Inferior parietal cortex (tissue), 1 donor: ENCODE measurements around the gene LSM14A.
A peak's percentile ranks its signal among the peaks of the same experiment; 100 is the strongest.
"Not testable (repeated sequence)": the region's sequence is repeated elsewhere in the genome, so short reads cannot be mapped to it uniquely, and the experiment has no call there.

Experiments
- DNase-seq: peaks from one replicate; pipeline ENCODE4 v3.0.0-alpha.2; 2016; ENCODE audit errors: extremely low spot score

Gene LSM14A

DNA sequence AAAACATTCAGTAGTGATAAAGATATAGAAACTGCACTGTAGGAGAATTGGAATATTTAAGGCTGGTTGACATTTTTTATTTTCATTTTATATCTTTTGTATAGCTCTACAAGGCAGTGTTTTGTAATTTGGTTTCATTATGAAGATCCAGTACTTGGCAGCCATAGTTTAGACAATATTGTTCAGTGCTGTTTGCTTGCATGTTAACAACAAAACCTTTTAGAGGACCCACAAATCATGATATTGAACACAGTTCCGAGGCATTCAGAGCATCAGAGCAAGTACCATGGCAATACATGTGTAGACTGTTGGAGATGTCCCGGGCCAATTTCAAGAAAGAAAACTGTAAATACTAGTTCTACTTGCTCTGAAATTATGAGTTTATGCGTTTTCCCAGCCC is 56.5 kb downstream of the LSM14A start:
- DNase-seq, result no peak

DNA sequence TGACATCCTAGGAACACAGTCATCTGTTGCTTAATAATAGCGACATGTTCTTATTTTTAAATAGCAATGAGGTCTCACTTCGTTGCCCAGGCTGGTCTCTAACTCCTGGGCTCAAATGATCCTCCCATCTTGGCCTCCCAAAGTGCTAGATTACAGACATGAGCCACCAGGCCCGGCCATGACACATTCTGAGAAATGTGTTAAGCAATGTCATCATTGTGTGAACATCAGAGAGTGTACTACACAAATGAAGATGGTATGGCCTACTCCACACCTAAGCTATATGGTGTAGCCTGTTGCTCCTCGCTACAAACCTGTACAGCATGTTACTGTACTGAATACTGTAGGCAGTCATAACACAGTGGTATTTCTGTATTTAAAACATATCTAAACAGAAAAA is 57.4 kb downstream of the LSM14A start:
- DNase-seq, result no peak

DNA sequence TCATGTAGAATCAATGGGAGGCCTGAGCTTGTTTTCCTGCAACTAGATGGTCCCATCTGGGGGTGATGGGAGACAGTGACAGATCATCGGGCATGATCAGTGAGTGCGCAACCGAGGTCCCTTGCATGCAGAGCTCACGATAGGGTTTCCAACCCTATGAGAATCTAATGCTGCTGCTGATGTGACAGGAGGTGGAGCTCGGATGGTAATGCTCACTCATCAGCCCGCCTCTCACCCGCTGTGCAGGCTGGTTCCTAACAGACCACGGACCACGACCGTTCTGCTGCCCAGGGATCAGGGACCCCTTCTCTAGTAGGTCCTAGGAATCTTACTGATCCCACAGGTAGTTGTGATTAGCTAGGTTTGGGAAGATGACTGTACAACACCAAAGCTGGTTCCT is 58.5 kb downstream of the LSM14A start:
- no peak for DNase-seq

DNA sequence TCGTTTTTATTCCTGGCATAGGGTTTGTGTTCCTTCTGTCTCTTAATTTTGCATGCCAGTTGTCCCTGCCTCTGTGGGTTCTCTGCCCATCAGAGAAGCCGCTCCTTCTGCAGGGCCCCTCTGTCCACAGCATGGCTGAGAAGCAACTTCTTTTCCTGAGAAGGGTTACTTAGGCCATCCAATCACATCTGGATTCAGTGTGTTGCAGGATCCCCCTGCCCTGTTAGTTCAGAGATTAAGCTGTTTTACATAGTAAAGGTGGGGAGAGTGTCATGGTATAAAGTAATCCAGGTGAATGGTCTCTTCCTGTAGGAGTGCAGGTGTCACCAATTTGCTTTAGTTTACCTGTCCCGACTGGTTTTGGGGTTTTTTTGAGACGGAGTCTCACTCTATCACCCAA is 59.1 kb downstream of the LSM14A start:
- no peak for DNase-seq

DNA sequence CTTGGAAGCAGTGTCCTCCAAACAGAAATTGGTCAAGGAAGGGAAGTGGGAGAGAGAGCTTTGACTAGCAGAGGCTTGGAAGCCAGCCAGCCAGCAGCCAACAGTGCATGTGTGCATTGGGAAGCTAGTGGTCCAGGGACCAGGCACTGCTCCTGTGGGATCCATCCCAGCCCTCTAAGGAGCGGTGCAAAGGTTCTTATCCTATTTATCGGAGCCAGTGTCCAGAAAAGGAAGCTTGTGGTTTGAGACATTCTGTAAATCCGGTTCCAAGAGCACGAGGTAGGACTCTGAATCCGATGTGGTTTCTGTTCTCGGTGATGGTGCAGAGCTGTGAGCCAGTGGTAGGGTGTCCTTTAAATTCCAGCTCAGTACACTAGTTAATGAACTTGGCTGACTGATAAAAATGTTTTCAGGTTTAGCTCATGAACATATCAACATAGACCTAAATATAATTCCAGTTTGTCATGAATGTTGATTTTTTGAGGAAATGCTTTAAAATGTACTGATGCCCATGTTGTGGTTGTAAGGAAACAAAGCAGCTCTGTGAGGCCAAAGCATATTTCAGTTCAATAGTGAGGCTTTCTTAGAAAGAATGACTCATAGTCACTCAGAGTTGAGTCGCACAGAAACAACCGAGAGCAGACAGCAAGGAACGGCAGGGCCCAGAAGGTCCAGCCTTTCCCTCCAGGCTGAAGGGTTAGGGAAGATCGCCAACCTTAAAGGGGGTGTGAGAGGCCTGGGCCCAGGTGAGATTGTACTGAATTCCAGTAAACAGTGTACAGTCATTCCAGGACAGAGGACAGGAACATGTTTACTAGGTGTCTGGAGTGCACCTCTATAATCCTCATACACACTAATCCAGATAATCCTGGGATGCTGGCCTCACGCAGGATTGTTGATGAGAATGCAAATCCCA is 60.5 kb downstream of the LSM14A start:
- peak; percentile 60 for DNase-seq

DNA sequence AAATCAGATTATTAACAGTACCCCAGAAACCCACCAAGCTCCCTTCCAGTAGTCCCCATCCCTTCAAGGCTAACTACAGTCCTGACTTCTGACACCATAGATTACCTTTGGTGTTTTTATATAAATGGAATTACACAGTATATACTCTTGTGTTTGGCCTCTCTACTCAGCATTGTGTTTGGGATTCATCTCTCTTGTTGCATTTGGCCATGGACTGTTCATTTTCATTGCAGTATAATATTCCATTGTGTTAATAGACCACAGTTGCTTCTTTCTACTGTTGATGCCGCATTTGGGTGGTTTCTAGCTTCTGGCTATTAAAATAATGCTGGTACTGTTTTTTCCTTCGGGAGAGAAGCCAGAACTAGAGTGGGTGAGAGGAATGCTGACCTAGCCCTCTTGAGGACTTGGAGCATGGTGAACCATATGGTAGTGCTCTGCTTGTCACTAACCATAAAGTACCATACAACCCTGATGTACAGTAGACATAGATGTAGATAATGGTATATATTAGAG is 63.2 kb downstream of the LSM14A start:
- DNase-seq, result no peak

DNA sequence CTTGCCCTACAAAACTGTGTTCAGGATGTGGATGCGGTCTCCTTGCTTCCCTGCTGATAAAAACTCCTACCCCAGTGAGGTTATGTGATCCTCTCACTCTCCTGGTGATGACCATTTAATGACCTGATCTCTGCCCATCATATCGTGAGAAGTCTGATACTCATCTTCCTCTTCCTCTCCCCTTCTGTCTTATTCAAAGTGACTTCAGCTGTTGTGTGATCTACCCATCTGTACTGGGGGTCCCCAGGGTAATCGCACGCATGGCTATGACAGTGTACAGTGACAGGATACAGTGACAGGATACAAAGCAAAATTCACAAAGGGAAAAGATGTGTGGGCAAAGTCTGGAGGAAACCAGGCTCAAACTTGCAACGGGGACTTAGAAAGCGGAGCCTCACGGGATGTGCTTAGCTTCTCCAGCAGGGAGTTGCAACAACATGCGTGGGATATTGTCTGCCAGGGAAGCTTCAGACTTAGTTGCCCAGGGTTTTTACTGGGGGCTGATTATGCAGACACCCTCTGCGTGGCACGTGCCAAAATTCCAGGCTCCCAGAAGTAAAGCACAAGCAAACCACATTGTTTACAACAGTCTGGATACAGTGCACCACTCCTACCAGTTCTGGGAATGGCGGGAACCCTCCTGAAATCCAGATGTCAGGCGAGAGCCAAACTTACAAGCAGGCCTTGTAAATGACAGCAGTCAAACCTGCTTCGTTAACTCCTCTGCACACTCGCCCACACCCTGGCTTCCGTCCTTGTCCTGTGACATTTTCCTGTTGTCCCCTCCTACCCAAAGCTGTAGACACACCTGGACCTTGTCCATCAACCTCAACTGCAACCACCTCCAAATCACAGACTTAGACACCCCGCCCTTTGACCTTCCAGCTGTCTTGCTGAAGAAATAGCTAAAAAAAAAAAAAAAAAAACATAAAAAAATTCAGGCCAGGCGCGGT is 64.0 kb downstream of the LSM14A start:
- DNase-seq, result no peak

DNA sequence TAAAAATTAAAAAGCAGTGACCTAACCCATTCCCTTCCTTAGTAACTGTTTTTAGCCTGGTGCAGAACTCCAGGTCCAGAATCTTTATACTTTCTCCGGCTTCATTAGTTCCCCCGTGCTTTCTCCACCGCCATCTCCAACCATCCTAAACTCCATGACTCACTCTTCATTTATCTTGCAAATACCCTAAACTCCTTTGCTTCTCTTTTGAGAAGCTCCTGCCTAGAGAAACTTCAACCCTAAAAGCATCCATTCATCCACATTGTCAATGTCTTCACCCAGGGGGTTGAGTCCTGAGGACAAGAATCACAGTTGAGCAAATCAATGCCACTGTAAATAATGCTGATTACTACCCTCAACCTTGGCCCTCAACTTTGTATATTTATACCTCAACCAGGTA is 65.0 kb downstream of the LSM14A start:
- no peak for DNase-seq

DNA sequence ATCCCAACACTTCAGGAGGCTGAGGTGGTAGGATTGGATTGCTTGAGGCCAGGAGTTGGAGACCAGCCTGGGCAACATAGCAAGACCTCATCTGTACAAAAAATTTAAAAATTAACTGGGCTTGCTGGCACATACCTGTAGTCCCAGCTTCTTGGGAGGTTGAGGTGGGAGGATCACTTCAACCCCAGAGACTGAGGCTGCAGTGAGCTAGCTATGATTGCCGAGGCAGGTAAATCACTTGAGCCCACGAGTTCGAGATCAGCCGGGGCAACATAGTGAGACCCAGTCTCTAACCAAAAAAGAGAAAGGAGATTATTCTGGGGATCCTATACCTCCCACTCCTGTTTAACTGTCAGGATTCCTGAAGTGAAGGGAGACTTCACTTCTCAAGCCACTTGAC is 65.6 kb downstream of the LSM14A start:
- DNase-seq, result no peak

DNA sequence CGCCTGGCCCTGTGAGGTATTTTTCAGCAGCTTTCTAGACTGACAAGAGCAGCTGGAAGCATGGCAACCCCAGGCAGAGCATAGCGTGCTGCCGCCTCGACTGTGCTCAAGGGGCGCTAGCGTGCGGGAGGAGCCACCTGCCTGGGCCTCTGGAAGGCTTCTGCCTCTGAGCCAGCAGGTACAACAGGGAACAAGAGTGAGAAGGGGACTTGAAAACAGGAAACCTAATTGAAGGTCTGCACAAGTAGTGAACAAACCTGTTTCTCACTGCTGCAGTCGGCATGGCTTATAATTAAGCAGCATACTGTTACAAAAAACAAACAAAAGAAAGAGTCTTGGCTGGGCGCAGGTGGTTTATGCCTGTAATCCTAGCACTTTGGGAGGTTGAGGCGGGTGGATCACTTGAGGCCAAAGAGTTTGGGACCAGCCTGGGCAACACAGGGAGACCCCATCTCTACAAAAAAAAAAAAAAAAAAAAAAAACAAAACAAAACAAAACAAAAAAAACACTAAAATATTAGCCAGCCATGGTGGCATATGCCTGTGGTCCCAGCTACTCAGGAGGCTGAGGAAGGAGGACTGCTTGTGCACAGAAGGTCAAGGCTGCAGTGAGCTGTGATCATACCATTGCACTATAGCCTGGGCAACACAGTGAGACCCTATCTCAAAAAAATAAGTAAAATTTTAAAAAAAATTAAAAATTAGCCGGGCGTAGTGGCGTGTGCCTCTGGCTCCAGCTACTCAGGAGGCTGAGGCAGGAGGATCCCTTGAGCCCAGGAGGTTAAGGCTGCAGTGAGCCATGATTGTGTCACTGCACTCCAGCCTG is 69.4 kb downstream of the LSM14A start:
- DNase-seq, result no peak

DNA sequence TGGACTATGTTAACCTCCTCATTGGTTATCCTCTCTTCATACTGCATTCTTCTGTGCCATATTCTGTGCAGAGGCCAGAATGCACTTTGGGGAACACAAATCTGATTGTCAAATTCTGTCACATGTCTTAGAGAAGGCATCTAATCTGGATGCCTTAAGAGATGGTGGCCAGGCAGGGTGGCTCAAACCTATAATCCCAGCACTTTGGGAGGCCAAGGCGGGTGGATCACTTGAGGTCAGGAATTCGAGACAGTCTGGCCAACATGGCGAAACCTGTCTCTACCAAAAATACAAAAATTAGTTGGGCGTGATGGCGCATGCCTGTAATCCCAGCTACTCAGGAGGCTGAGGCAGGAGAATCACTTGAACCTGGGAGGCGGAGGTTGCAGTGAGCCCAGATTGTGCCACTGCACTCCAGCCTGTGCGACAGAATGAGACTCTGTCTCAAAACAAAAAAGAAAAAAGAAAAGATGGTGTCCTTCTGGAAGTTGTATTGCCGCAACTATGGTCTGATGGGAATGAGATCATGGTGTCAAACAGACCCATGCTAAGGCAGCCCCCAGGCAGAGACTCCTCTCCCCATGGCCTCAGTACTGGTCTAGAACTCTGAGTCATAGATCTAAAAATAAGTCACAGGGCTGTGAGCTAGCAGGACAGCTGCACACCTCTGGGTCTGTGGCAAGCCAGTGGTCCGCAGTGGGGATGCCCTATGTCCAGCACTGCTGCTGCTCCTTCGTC is 71.0 kb downstream of the LSM14A start:
- not testable (repeated sequence) for DNase-seq

DNA sequence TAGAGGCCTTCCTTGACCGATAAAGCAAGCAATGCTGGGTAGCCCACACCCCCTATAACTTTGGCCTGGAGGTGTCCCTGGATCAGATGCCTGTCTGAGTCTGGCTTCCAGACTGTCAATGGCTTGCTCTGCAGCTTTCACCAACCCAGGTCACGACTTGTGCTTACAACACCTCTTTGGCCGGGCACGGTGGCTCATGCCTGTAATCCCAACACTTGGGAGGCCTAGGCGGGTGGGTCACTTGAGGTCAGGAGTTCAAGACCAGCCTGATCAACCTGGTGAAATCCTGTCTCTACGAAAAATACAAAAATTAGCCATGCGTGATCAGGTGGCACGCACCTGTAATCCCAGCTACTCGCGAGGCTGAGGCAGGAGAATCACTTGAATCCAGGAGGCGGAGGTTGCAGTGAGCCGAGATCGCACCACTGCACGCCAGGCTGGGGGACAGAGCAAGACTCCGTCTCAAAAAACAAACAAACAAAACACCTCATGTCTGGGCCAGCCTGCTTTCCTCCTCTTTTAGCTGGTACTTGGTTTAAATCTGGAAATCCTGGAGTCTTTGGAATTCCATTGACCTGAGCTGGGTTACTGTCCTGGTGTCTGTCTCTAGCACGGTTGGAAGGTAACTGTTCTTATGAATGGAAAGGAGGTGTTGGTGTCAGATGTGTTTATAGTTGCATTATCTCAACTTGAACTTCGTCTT is 71.7 kb downstream of the LSM14A start:
- DNase-seq, result no peak

DNA sequence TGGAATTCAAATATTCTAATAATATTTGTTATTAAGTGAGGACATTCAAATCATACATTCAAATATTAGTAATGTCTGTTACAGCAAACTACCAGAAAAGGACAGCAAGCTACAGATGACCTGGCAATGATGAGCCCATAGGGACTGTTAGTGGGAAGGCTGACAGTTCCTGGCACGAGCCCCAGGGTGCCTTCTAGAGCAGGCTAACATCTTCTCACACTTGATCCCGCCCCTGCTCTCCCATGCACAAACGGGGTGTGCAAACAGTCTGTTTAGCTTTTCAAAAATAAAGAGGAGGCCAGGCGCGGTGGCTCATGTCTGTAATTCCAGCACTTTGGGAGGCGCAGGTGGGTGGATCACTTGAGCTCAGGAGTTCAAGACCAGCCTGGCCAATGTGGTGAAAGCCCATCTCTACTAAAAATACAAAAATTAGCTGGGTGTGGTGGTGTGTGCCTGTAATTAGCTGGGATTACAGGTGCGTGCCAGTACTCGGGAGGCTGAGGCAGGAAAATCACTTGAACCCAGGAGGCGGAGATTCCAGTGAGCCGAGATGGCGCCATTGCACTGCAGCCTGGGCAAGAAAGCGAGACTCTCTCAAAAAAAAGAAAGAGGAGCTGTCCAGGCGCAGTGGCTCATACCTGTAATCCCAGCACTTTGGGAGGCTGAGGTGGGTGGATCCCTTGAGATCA is 72.5 kb downstream of the LSM14A start:
- no peak for DNase-seq

DNA sequence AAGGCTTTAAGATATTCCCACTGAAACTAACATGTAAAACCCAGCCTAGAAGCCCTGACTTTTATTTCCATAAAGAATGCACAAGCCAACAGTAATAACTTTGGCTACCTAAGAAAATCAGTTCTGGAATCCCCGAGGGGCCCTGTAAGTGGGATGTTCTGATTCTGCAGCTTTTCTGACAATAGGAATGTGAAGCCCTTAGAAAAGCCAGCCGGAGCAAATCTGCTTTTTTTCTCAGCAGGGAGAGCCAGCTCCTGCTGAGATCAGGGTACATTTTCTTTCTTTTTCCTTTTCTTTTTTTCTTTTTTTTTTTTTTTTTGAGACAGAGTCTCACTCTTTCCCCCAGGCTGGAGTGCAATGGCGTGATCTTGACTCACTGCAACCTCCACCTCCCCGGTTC is 74.0 kb downstream of the LSM14A start:
- DNase-seq, result no peak

DNA sequence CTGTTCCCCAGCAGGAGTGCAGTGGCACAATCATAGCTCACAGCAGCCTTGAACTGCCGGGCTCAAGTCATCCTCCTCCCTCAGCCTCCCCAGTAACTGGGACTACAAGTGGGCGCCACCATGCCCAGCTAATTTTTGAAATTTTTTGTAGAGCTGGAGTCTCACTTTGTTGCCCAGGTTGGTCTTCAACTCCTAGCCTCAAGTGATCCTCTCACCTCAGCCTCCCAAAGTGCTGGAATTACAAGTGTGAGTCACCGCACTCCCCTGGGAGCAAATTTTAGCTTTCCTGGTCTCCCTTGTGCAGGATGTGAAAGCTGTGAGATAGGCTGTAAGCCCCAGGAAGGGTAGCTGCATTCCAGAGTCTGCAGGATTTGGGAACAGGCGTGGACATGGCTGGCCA is 76.6 kb downstream of the LSM14A start:
- no peak for DNase-seq

DNA sequence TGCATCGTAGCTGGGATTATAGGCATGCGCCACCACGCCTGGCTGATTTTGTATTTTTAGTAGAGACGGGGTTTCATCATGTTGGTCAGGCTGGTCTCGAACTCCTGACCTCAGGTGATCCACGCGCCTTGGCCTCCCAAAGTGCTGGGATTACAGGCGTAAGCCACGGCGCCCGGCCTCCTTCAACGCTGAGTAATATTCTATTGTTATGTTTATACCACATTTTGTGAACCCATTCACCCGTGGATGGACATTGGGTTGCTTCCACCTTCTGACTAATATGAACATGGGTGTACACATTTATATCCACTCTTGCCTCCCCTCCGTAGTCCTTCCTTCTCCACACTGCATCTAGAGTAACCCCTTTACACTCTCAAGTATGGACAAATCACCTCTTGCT is 80.9 kb downstream of the LSM14A start:
- DNase-seq, result not testable (repeated sequence)

DNA sequence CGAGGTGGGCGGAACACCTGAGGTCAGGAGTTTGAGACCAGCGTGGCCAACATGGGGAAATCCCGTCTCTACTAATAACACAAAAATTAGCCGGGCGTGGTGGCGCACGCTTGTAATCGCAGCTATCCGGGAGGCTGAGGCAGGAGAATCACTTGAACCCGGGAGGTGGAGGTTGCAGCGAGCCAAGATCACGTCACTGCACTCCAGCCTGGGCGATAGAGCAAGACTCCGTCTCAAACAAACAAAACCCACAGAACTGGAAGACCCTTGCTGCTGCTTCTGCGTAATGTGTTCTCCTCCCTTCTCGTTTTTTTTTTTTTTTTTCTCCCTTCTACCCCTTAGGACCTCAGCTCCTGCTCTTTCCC is 81.4 kb downstream of the LSM14A start:
- not testable (repeated sequence) for DNase-seq

DNA sequence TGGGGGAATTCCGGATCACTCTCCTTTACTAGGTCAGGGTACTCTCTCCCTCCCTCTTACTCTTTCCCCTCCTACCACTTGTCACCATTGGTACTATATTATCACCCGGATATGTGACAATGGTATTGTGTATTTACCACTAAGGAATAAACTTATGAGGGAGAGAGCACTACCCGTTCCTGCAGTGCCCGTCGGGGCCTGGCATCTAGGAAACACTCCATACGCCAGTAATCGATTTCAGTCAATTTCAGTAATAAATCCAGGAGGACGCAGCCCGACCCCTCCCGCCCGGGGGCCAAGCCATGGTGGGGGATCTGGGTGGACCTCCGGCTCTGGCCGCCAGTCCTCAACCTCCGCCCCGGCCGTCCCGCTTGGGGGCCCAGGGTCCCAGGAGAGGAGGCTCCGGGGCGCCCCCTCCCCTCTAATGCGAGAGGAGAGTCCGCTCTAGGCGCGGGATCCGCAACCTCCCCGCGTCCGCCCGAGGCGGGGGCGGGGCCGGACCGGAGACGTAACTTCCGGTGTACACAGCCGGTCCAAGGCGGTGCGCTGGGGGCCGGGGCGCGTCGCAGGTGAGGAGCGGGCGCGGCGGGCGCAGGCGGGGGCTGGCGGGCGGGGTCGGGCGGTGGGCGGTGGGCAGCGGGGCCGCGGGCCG is 81.9 kb downstream of the LSM14A start, which contains the start of gene GARRE1:
Gene GARRE1, plus strand, starts transcription at position 509 of the 652 bp plus-strand sequence. CDS start 45,920 bp downstream, outside the sequence.
- DNase-seq, result peak; percentile 74
